ENCODE data around the gene INTU. TPM values are rescaled to one million over a fixed set of nuclear protein-coding genes. Genes with fewer than 3 reads are reported as not detected.

The INTU gene
- polyA plus RNA-seq, 3 donors = 0.17 to 0.26 TPM; not detected in 1

DNA sequence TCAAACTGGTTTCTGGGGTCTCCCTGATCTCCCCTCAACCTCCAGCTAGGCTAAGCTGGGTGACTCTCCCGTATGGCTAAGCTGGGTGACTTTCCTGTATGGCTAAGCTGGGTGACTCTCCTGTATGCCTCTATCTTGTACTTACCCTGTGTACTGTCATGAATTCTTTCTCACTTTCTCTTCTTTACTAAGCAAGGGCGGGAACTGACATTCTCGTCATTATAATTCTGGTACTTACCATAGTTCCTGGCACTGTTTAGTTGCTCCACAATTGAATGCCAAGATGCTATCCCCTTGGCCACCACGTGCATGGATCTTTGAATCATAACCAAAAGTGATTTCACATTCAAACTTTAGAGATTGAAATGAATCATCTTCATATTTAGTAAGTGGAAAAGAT is 8.8 kb downstream of the INTU start:
- Histone ChIP-seq H3K9me3 (replicated peaks in 1 of 2; ENCODE audit: control insufficient read depth in 1 of 2, insufficient read depth in 1 of 2, low read length in 2 of 2) (no peaks in the 10 kb centered on the region), H3K36me3 (replicated peaks in 1 of 2; ENCODE audit: control insufficient read depth in 1 of 2, insufficient read depth in 2 of 2, low read length in 2 of 2) (no peaks in the 10 kb centered on the region), H3K27ac (ENCODE audit: low read depth in 1 of 2, low read length in 2 of 2) (no peak overlapping the region), H2AFZ (ENCODE audit: insufficient read depth, low read depth, low read length, poor library complexity, severe bottlenecking) (no peak overlapping the region), H3K4me1 (ENCODE audit: control insufficient read depth in 1 of 2, insufficient read depth in 2 of 2, low read length in 2 of 2) (no peaks in the 10 kb centered on the region), H3K79me2 (ENCODE audit: insufficient read depth, low read length) (no peaks in the 10 kb centered on the region), H3K4me3 (replicated peaks in 1 of 3; ENCODE audit: low read depth in 2 of 3, low read length in 3 of 3) (no peak overlapping the region), H3K27me3 (ENCODE audit: control insufficient read depth in 2 of 2, insufficient read depth in 2 of 2, low read length in 2 of 2) (no peaks in the 10 kb centered on the region), H4K20me1 (ENCODE audit: insufficient read depth, low read length) (no peaks in the 10 kb centered on the region), H3K4me2 (replicated peaks; ENCODE audit: extremely low read depth, low read length, poor library complexity, severe bottlenecking) (no peak overlapping the region), H3K9ac (ENCODE audit: insufficient read depth, low read length, poor library complexity, severe bottlenecking) (no peak overlapping the region)
- intact Hi-C loops (cut with micrococcal nuclease) = no loop called here
- no peak for DNase-seq
- WGBS (ENCODE audit: insufficient coverage) = 93% methylated on average over 3 of the region's 4 CpGs
- no peak overlapping the region for H3K4me3 Mint-ChIP-seq
- H3K27me3 Mint-ChIP-seq (ENCODE audit: low read depth in 3 of 3) = peaks cover 0 to 1% (median 0%) of the 10 kb centered on the region in 3 donors
- TF ChIP-seq, protein P1, sequence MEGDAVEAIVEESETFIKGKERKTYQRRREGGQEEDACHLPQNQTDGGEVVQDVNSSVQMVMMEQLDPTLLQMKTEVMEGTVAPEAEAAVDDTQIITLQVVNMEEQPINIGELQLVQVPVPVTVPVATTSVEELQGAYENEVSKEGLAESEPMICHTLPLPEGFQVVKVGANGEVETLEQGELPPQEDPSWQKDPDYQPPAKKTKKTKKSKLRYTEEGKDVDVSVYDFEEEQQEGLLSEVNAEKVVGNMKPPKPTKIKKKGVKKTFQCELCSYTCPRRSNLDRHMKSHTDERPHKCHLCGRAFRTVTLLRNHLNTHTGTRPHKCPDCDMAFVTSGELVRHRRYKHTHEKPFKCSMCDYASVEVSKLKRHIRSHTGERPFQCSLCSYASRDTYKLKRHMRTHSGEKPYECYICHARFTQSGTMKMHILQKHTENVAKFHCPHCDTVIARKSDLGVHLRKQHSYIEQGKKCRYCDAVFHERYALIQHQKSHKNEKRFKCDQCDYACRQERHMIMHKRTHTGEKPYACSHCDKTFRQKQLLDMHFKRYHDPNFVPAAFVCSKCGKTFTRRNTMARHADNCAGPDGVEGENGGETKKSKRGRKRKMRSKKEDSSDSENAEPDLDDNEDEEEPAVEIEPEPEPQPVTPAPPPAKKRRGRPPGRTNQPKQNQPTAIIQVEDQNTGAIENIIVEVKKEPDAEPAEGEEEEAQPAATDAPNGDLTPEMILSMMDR (IDR thresholded peaks at IDR 0.05) = no peak
- no peaks in the 10 kb centered on the region for H3K36me3 Mint-ChIP-seq
- no peaks in the 10 kb centered on the region for H3K9me3 Mint-ChIP-seq
- no peaks in the 10 kb centered on the region for H3K4me1 Mint-ChIP-seq
- H3K27ac Mint-ChIP-seq = no peak overlapping the region

DNA sequence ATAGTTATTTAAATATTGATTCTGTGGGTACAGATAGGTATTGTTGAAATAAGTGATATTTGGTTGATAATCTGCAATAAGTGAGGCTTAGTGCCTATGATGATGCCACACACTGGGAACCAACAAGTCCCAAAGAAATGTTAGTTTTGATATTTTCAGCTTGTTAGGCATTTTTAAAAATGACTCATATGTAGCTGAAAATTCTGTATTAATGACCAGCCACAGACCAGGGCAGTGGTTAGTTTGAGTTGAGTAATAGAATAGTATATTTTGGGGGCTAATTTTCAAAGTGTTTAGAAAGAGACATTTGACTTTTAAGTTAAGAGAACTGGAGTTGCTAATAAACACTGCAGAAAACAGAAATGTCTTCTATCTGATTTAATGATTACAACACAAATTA is 9.4 kb downstream of the INTU start:
- Histone ChIP-seq H3K4me2 (replicated peaks; ENCODE audit: extremely low read depth, low read length, poor library complexity, severe bottlenecking) (no peak overlapping the region), H3K27me3 (ENCODE audit: control insufficient read depth in 2 of 2, insufficient read depth in 2 of 2, low read length in 2 of 2) (no peaks in the 10 kb centered on the region), H4K20me1 (ENCODE audit: insufficient read depth, low read length) (no peaks in the 10 kb centered on the region), H3K27ac (ENCODE audit: low read depth in 1 of 2, low read length in 2 of 2) (no peak overlapping the region), H3K79me2 (ENCODE audit: insufficient read depth, low read length) (no peaks in the 10 kb centered on the region), H3K4me3 (replicated peaks in 1 of 3; ENCODE audit: low read depth in 2 of 3, low read length in 3 of 3) (no peak overlapping the region), H2AFZ (ENCODE audit: insufficient read depth, low read depth, low read length, poor library complexity, severe bottlenecking) (no peak overlapping the region), H3K9ac (ENCODE audit: insufficient read depth, low read length, poor library complexity, severe bottlenecking) (no peak overlapping the region), H3K9me3 (replicated peaks in 1 of 2; ENCODE audit: control insufficient read depth in 1 of 2, insufficient read depth in 1 of 2, low read length in 2 of 2) (no peaks in the 10 kb centered on the region), H3K4me1 (ENCODE audit: control insufficient read depth in 1 of 2, insufficient read depth in 2 of 2, low read length in 2 of 2) (no peaks in the 10 kb centered on the region), H3K36me3 (replicated peaks in 1 of 2; ENCODE audit: control insufficient read depth in 1 of 2, insufficient read depth in 2 of 2, low read length in 2 of 2) (no peaks in the 10 kb centered on the region)
- Mint-ChIP-seq H3K27ac (no peak overlapping the region), H3K4me3 (no peak overlapping the region), H3K36me3 (no peaks in the 10 kb centered on the region), H3K9me3 (no peaks in the 10 kb centered on the region), H3K27me3 (ENCODE audit: low read depth in 3 of 3) (no peaks in the 10 kb centered on the region), H3K4me1 (no peaks in the 10 kb centered on the region)
- TF ChIP-seq, protein P1 (IDR thresholded peaks at IDR 0.05) = no peak
- no peak for DNase-seq
- intact Hi-C loops (cut with micrococcal nuclease) = no loop called here
